PC-9 (cell line): ENCODE data around the gene NT5DC3. TPM values are rescaled to one million over a fixed set of nuclear protein-coding genes. Genes with fewer than 3 reads are reported as not detected.

Experiments used
- BruUV-seq: library from RNA; stranded (reverse); fragments of 400-500 nt; replicated peaks from 2 replicates; lab custom pipeline; 2021; lab: Mats Ljungman, UMichigan
- CTCF ChIA-PET: fragments of 300-600 bp; sonication (Branson Sonifier 250); formaldehyde crosslinking; loops from one replicate; lab custom pipeline; 2022; ENCODE audit warnings: antibody characterized with exemption; lab: Charles Lee
- POLR2A ChIA-PET: fragments of 300-600 bp; sonication (Branson Sonifier 250); formaldehyde crosslinking; loops from one replicate; lab custom pipeline; 2022; ENCODE audit warnings: antibody characterized with exemption; ENCODE audit not compliant: unreplicated experiment; lab: Charles Lee
- DNase-seq, 2 experiments: peaks; one replicate each; pipeline versions ENCODE4 v3.0.0 to v3.0.0-alpha.2; 2015 to 2022; ENCODE audit warnings: mixed read lengths in 1 of 2
- H2AFZ ChIP-seq: fragments of 200-600 bp; sonication (generic); 2 replicates; pipeline ENCODE4 v1.8.1; 2017; ENCODE audit warnings: antibody characterized with exemption
- H3F3A ChIP-seq: fragments of 200-600 bp; sonication (generic); 2 replicates; pipeline ENCODE4 v1.8.1; 2017; ENCODE audit warnings: antibody characterized with exemption, mild to moderate bottlenecking, low read depth; ENCODE audit not compliant: insufficient read depth
- H3K27ac ChIP-seq: fragments of 200-600 bp; sonication (generic); 2 replicates; pipeline ENCODE4 v1.6.1; 2016; ENCODE audit warnings: mixed run types
- H3K27me3 ChIP-seq: fragments of 200-600 bp; sonication (generic); 2 replicates; pipeline ENCODE4 v1.6.1; 2016; ENCODE audit warnings: low read depth, mixed run types; ENCODE audit not compliant: insufficient read depth
- H3K36me3 ChIP-seq: fragments of 200-600 bp; sonication (generic); 2 replicates; pipeline ENCODE4 v1.6.1; 2016; ENCODE audit warnings: low read depth, mixed run types
- H3K4me1 ChIP-seq: fragments of 200-600 bp; sonication (generic); replicated peaks from 2 replicates; pipeline ENCODE4 v1.6.1; 2016; ENCODE audit warnings: mixed run types; ENCODE audit not compliant: insufficient read depth
- H3K4me2 ChIP-seq: fragments of 200-600 bp; sonication (generic); 2 replicates; pipeline ENCODE4 v1.6.1; 2017; ENCODE audit warnings: mixed run types
- H3K4me3 ChIP-seq: fragments of 200-600 bp; sonication (generic); 2 replicates; pipeline ENCODE4 v1.6.1; 2016; ENCODE audit warnings: mixed run types
- H3K79me2 ChIP-seq: fragments of 200-600 bp; sonication (generic); 2 replicates; pipeline ENCODE4 v1.6.1; 2017; ENCODE audit warnings: low read depth, mixed run types
- H3K9me2 ChIP-seq: fragments of 200-600 bp; sonication (generic); 2 replicates; pipeline ENCODE4 v1.8.1; 2017; ENCODE audit warnings: mild to moderate bottlenecking; ENCODE audit not compliant: insufficient read depth
- H3K9me3 ChIP-seq: fragments of 200-600 bp; sonication (generic); 2 replicates; pipeline ENCODE4 v1.8.1; 2016; ENCODE audit warnings: low read depth; ENCODE audit not compliant: insufficient read depth
- H4K20me1 ChIP-seq: fragments of 200-600 bp; sonication (generic); 2 replicates; pipeline ENCODE4 v1.8.1; 2017; ENCODE audit not compliant: insufficient read depth
- EZH2 ChIP-seq: fragments of 200-600 bp; sonication (generic); IDR thresholded peaks from 2 replicates; pipeline ENCODE4 v1.8.0; 2017; ENCODE audit warnings: antibody characterized with exemption, low read depth
- intact Hi-C: fragments of 100-400 bp; cut with micrococcal nuclease; formaldehyde crosslinking; loops from one replicate; pipeline ENCODE4 v1.10.0; 2022; ENCODE audit not compliant: unreplicated experiment
- total RNA-seq: library from RNA; stranded (reverse); gene quantifications from 2 replicates; pipeline ENCODE4 v1.2.3, GENCODE V29; 2021
- TF ChIP-seq, protein P1 (sequence below): fragments of 200-600 bp; sonication (generic); conservative IDR thresholded peaks from 2 replicates; pipeline ENCODE4 v1.6.1; 2017; ENCODE audit warnings: mixed run types, antibody characterized with exemption, mild to moderate bottlenecking, moderate library complexity

The NT5DC3 gene
- total RNA-seq, 1 experiment from 2014 or later: 13.2 TPM

DNA sequence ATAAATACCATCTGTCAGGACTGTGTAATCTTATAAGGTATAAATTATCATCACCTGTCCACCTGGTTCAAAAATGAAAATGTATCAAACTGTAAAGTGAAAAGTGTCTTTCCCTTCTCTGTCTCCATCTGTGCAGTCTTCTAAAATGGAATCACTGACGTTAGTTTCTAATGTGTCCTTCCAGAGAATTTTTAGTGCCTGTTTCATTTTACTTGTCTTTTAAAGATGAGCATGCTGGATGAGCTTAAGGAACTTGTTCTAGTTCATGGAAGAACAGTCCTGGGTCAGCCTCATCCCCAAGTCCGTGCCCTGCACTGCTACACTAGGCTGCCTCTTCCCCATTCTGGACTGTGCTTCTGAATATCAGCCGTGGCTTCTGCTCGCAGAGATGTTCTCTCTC is 5.4 kb upstream of the NT5DC3 start:
- H3K27ac ChIP-seq: no peak overlapping the region
- no peak for TF ChIP-seq EZH2
- TF ChIP-seq, protein P1, sequence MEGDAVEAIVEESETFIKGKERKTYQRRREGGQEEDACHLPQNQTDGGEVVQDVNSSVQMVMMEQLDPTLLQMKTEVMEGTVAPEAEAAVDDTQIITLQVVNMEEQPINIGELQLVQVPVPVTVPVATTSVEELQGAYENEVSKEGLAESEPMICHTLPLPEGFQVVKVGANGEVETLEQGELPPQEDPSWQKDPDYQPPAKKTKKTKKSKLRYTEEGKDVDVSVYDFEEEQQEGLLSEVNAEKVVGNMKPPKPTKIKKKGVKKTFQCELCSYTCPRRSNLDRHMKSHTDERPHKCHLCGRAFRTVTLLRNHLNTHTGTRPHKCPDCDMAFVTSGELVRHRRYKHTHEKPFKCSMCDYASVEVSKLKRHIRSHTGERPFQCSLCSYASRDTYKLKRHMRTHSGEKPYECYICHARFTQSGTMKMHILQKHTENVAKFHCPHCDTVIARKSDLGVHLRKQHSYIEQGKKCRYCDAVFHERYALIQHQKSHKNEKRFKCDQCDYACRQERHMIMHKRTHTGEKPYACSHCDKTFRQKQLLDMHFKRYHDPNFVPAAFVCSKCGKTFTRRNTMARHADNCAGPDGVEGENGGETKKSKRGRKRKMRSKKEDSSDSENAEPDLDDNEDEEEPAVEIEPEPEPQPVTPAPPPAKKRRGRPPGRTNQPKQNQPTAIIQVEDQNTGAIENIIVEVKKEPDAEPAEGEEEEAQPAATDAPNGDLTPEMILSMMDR: no peak
- intact Hi-C loops: no loop called here
- no peak for DNase-seq
- ChIA-PET CTCF (no interaction called here), POLR2A (no interaction called here)
- BruUV-seq: no TSS peak
- H3K79me2 ChIP-seq: no peaks in the 10 kb centered on the region
- H3K4me3 ChIP-seq: no peak overlapping the region
- no peak overlapping the region for H2AFZ ChIP-seq
- H3K4me1 ChIP-seq: peaks cover 14% of the 10 kb centered on the region
- H3K36me3 ChIP-seq: no peaks in the 10 kb centered on the region
- peaks cover 9% of the 10 kb centered on the region for H3F3A ChIP-seq
- H3K9me2 ChIP-seq: no peaks in the 10 kb centered on the region
- H3K9me3 ChIP-seq: no peaks in the 10 kb centered on the region
- H4K20me1 ChIP-seq: no peaks in the 10 kb centered on the region
- H3K27me3 ChIP-seq: no peaks in the 10 kb centered on the region
- H3K4me2 ChIP-seq: no peak overlapping the region

DNA sequence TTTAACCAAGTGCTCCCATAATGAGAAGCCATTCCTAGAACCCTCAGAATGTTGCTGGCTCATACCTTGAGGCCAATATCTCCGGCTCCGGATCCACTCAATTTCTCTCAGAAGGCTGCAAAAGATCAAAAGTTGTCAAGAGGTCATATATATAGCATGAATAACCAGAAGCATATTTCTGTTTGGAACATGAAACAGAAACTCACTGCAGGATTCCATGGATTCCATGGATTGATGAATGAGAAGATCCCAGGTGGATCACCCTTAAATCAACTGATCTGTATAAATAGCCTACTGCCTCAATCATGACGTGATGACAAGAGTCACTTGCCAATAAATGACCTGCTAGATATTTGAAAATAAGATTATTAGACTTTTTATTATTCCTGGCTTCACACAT is 3.3 kb upstream of the NT5DC3 start:
- TF ChIP-seq, protein P1: no peak
- no peak for TF ChIP-seq EZH2
- Histone ChIP-seq H3K9me2 (no peaks in the 10 kb centered on the region), H3F3A (peaks cover 9% of the 10 kb centered on the region), H4K20me1 (no peaks in the 10 kb centered on the region; the same call in 1 of the 2 replicates), H3K4me2 (no peak overlapping the region), H3K79me2 (peaks cover 13% of the 10 kb centered on the region), H2AFZ (no peak overlapping the region), H3K4me3 (no peak overlapping the region), H3K9me3 (no peaks in the 10 kb centered on the region), H3K27ac (no peak overlapping the region), H3K4me1 (peaks cover 22% of the 10 kb centered on the region), H3K36me3 (no peaks in the 10 kb centered on the region), H3K27me3 (no peaks in the 10 kb centered on the region)
- ChIA-PET POLR2A (no interaction called here), CTCF (no interaction called here)
- DNase-seq: no peak
- no TSS peak for BruUV-seq
- intact Hi-C loops: no loop called here

DNA sequence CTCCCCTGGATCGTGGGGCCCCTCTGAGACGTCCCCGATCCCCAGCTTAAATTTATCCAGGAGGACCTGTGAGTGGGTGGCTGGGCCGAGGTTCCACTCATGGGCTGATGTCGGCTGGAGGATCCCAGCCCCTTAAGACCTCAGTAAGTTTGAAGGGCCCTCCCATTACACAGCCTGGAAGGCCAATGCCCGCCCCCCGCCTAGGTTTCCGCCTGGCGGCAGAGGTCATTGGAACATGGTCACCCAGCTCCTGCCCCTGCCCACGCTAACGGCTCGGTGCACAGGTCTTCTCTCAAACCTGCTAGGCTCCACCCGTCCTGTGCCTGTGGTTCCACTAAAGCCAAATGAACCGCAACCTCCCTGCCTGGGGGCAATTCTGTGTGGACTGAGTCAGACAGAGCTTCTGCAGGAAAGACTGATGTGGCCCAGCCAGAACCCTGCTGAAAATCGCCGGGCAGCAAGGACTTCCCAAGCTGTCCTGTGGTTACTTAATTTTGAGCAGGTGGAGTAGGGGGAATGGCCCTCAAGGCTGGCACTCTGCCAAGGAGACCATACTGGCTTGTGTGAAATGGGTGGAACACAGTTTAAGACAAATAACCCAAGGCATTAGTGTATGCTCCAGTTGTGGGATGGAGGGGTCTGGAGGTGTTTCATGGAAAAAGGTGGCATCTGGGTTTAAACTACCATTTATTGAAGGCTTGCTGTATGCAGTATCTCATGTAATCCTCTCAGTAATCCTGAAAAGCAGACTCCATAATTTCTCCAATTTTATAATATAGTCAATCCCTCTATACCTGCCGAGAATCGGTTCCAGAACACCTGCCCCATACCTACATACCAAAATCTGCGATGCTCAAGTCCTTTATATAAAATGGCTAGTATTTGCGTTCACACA is 903 bp upstream of the NT5DC3 start:
- Histone ChIP-seq H2AFZ (peak overlapping the region; percentile 68), H3K4me2 (peak overlapping the region; percentile 86), H3F3A (peaks cover 9% of the 10 kb centered on the region), H3K27me3 (no peaks in the 10 kb centered on the region), H3K4me1 (peaks cover 31% of the 10 kb centered on the region), H3K4me3 (peak overlapping the region; percentile 85), H3K36me3 (no peaks in the 10 kb centered on the region), H3K27ac (peak overlapping the region; percentile 92), H4K20me1 (peaks cover 6% of the 10 kb centered on the region), H3K9me3 (no peaks in the 10 kb centered on the region), H3K79me2 (peaks cover 37% of the 10 kb centered on the region), H3K9me2 (no peaks in the 10 kb centered on the region)
- intact Hi-C loops: loop anchor here (1.0 to 2.0 kb wide), 7 partner anchors 17 to 281 kb away; no protein-coding TSS in a partner anchor
- POLR2A ChIA-PET: interaction anchor here (0.6 to 1.2 kb wide), 4 partner anchors 17 to 445 kb away, joined by 3 to 11 read pairs (median 4); partner anchors contain the start of gene HSP90B1
- TF ChIP-seq EZH2: no peak
- TF ChIP-seq, protein P1: no peak
- CTCF ChIA-PET: interaction anchor here (0.5 to 1.1 kb wide), 2 partner anchors 49 to 107 kb away, joined by 3 to 4 read pairs; no protein-coding TSS in a partner anchor
- TSS peak; percentile 82 for BruUV-seq
- DNase-seq: peak; percentile 96 to 99
